H7 (cell line): ENCODE data around the gene TPBGL. TPM values are rescaled to one million over a fixed set of nuclear protein-coding genes. Genes with fewer than 3 reads are reported as not detected.

Source experiments
- total RNA-seq: library from RNA; depleted of rRNA; stranded (reverse); fragments of >200 nt; shearing (Covaris generic); gene quantifications from 2 replicates; pipeline ENCODE4 v1.2.3, GENCODE V29; 2014; rRNA removed

Gene TPBGL
- total RNA-seq, 1 experiment from 2014 or later = not detected

Other genes with a start within 250 kb of the TPBGL start
- not detected in 2 replicates for gene OR2AT4, start 143.9 kb upstream of the TPBGL start, total RNA-seq
- gene SLCO2B1, start 89.7 kb upstream of the TPBGL start, total RNA-seq = 0.07 TPM in 1 of 2 replicates, not detected in the other
- 110 and 116 TPM in 2 replicates for gene ARRB1, start 110.9 kb downstream of the TPBGL start, total RNA-seq
- 2,195 and 2,298 TPM in 2 replicates for gene RPS3, start 158.7 kb downstream of the TPBGL start, total RNA-seq
- 1.2 and 2.7 TPM in 2 replicates for gene KLHL35, start 192.4 kb downstream of the TPBGL start, total RNA-seq